Measurements from ENCODE around the gene FLT3.

The FLT3 gene

GRCh38 chr13:28001837-28002473 is 98.4 kb downstream of the FLT3 start:
- DNase-seq (ENCODE audit: low read depth) = no peak

DNA sequence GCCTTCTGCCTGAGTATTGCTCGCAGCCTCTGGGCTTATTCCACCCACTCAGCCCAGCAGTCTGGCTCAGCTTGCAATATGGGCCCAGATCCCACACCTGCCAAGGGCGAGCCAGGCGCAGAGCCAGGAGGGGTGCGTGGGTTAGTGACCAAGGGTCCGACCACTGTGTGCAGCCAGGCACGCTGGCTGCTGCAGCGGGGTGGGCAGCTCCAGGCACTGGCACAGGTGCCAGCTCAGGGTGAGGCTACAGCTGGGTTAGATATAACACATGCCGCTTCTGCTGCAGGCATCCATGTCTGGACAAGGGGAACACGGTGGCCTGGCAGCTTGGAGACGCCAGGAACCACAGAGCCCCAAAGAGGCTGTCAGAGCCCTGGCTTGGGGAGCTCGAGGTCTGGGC is 99.3 kb downstream of the FLT3 start:
- no peak for DNase-seq (ENCODE audit: low read depth)

- DNase-seq (ENCODE audit: low read depth) = no peak
Observed at GRCh38 chr13:28000567-28000966, 99.8 kb downstream of the FLT3 start.

- DNase-seq (ENCODE audit: low read depth) = no peak
Observed at GRCh38 chr13:27997904-27998522, 102.4 kb downstream of the FLT3 start.

GRCh38 chr13:27991881-27992280 is 108.5 kb downstream of the FLT3 start:
- no peak for DNase-seq (ENCODE audit: low read depth)

DNA sequence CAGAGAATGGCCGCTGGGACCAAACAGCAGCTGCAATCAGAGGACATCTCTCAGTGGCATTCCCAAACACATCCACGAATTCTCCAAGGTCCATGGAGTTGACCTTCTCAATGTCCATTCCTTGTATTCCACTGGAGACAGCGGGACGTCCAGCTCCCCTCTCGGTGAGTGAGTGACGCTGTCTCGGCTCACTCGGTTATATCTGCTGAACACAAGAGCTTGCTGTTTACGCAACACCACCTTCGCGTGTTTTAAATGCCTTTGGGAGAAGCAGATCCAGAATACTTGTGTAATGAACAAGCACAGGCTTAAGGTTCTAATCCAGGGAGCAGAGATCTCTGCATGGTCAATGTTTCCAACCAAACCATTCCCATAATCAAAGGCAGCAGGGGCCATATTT is 111.9 kb downstream of the FLT3 start, which contains the start of gene URAD:
URAD (minus strand) TSS at position 174 of the 400 bp plus-strand sequence; CDS start at position 118, 56 bp downstream.
- DNase-seq (ENCODE audit: low read depth) = no peak

- no peak for DNase-seq (ENCODE audit: low read depth)
Observed at GRCh38 chr13:27985600-27985999, 114.8 kb downstream of the FLT3 start.

DNA sequence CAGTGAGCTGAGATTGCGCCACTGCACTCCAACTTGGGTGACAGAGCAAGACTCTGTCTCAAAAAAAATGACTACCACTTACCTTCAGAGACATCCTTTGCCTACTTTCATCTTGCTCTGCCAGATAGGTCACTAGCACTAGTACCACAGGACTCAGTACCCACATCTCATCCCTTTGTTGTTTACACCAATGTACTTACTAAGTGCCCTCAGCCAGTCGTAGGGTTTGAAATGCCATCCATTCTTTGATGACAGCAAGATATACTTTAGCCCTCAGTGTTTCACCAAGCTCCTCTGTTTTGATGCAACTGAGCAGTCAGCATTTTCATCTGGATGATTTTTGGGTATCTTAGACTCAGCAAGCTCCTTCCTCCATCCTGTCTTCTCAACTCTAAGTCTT is 118.0 kb downstream of the FLT3 start:
- DNase-seq (ENCODE audit: low read depth) = no peak

GRCh38 chr13:27981006-27981708 is 119.2 kb downstream of the FLT3 start:
- no peak for DNase-seq (ENCODE audit: low read depth)

DNA sequence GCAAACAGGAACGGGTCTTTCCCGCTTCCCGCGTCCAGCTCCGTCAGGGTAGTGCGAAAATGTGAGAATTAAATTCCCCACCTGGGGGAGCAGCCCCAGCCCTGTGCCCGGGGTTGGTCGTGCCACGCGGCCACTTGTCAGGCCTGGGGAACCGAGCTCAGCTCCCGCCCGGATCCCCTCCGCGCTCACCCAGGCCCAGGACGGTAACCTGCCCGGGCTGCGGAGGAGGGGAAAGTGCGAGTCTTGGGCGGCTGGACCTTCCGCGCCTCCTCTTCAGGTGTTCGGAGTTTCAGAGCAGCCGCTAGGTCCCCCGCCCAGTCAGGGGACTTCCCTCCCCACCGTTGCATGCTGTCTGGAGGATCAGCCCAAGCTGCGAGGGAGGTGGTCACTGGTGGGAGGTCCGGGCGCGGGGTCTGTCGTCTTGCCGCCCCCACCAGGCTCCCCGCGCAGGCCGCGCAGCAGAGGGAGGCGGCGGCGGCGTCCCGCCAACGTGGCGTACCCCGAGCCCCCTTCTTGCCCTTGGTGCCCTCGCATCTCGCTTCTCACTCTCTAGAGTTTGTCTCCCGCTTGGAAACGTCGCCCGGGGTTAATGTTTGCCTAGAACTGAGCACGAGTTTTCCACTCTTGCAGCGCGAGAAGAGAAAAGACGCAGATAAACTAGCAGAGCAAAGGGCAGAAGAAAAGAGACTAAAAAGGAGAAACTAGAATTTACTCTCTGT is 119.9 kb downstream of the FLT3 start:
- no peak for DNase-seq (ENCODE audit: low read depth)

DNA sequence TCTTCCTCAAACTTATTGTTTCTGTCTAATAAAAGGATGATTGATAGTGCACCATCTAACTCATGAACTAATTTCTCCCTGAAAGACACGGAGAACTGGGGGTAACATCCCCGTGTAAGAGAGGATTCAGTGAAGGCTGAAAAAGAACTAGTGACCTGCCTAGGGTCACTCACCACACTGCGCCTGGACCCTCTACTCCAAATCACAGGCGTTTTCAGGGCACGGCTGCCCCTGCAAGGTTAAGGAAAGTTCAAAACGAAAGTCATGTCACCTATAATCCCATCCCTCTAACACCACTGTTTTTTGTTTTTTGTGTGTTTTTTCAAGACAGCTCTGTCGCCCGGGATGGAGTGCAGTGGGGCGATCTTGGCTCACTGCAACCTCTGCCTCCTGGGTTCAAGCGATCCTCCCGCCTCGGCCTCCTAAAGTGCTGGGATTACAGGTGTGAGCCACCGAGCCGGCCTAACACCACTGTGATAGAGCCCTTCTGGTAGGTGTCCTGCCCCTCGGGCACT is 120.6 kb downstream of the FLT3 start:
- DNase-seq (ENCODE audit: low read depth) = no peak

GRCh38 chr13:27979001-27979643 is 121.3 kb downstream of the FLT3 start:
- DNase-seq (ENCODE audit: low read depth) = no peak

GRCh38 chr13:27978301-27978968 is 121.9 kb downstream of the FLT3 start:
- no peak for DNase-seq (ENCODE audit: low read depth)

DNA sequence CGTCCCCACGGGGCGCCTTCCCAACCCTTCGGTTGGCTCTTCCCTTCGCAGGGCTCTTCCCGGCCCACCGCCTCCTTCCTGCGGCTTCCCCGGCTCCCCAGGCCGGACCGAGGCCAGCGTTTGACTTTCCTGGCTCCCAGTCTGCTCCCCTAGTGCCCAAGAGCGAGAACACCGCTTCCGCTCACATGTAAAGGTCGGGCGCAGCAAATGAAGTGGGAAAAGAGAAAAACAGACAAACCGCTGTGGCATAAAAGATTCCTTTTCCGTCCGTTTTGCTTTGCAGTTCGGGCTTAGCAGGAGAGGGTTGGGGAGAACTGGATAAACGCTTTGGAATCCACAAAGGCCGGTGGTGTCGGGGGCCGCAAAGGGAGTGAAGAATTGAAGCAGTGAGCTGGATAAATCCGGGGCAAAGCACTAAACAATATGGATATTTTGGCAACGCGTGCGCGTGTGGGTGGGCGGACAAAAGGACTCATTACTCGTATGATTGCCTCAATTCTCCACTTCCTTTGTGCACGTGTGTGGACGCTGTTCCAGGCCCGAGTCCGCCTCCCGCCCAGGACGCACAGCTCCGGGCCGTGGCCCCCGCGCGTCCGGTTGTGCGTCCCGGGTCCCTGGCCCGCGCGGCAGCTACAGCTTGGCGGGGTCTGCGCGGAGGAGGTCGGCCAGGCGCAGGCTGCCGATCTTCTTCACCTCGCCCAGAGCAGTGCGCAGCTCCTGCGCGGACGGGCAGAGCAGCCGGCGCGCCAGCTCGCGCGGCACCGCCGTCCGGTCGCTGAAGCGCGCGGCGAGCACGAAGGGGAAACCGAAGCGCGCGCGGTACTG is 122.7 kb downstream of the FLT3 start:
- DNase-seq (ENCODE audit: low read depth) = no peak

GRCh38 chr13:27976362-27977091 is 123.8 kb downstream of the FLT3 start:
- DNase-seq (ENCODE audit: low read depth) = no peak

DNA sequence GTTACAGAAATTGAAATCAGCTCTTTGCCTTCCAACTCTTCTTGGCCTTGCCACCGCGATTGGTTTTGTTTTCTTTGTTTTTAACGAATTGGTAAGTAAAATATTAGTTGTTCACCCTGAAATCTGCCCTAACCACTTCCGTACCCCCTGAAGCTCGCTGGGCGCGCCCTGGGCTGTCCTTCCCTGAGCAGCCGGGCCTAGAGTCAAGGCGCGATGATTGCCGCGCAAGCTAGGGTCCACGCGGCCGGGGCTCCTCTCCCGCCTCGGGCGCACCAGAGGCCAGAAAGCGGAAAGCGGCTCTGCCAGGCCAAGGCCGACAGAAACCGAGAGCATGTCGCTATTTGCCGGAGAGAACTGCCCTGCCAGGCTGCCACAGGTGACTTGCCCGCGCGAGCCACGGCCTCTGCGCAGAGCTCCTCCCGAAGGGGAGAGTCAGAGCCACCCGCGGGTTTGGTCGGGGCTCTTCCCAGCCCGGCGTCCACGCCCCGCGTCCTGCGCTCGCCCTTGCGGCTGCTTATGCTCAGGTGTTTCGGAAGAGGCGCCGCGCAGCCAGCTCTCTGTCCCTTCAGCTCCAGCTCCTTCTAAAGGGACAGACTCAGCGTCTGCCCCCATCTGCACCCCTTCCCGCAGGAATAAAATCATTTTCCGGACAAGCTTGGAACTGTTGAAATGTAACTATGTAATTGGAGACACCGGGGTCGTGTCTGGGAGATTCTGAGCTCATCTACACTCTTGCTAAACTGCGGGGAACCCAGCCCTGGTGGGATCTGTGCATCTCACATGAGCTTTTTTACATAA is 124.6 kb downstream of the FLT3 start:
- no peak for DNase-seq (ENCODE audit: low read depth)

GRCh38 chr13:27973961-27974662 is 126.3 kb downstream of the FLT3 start:
- no peak for DNase-seq (ENCODE audit: low read depth)

GRCh38 chr13:27973291-27973690 is 127.1 kb downstream of the FLT3 start:
- no peak for DNase-seq (ENCODE audit: low read depth)
